Measurements from ENCODE around the gene SPATA3. TPM values are rescaled to one million over a fixed set of nuclear protein-coding genes. Genes with fewer than 3 reads are reported as not detected.
"Not testable (repeated sequence)": the region's sequence is repeated elsewhere in the genome, so short reads cannot be mapped to it uniquely, and the experiment has no call there.

The SPATA3 gene
- total RNA-seq, 1 donor from 2014 or later, result not detected

- no peak for DNase-seq
- no peak for TF ChIP-seq CTCF (IDR thresholded peaks at IDR 0.05)
- Histone ChIP-seq H3K36me3 (no peaks in the 10 kb centered on the region), H3K27me3 (ENCODE audit: low read depth) (peaks cover 22% of the 10 kb centered on the region), H3K9me3 (no peaks in the 10 kb centered on the region), H3K27ac (no peak overlapping the region), H3K4me1 (peaks cover 11% of the 10 kb centered on the region), H3K4me3 (no peak overlapping the region)
- ATAC-seq, result no peak
- intact Hi-C loops (cut with DNase I), result no loop called here
Measured at GRCh38 chr2:230961091-230961491, 34.8 kb upstream of the SPATA3 start.

GRCh38 chr2:230964136-230964730, 31.7 kb upstream of the SPATA3 start:
- no peak for TF ChIP-seq CTCF (IDR thresholded peaks at IDR 0.05)
- DNase-seq, result no peak
- Histone ChIP-seq H3K4me3 (no peak overlapping the region), H3K27ac (no peak overlapping the region), H3K36me3 (no peaks in the 10 kb centered on the region), H3K9me3 (no peaks in the 10 kb centered on the region), H3K4me1 (no peaks in the 10 kb centered on the region), H3K27me3 (ENCODE audit: low read depth) (peaks cover 3% of the 10 kb centered on the region)
- intact Hi-C loops (cut with DNase I), result no loop called here
- ATAC-seq, result no peak

DNA sequence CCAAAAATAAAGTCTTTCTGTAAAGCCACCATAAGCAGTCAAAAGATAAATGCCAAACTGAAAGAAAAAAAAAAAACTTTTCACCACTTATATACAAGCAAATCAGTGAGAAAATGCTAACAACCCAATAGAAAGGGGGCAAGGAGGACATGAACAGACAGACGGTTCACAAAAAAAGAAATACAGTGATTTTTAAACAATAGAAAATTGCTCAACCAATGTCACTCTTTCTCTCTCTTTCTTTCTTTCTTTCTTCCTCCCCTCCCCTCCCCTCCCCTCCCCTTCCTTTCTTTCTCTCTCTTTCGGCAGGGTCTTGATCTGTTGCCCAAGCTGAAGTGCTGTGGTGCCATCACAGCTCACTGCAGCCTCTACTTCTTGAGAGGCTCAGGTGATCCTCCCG, 28.8 kb upstream of the SPATA3 start:
- Histone ChIP-seq H3K9me3 (no peaks in the 10 kb centered on the region), H3K27ac (no peak overlapping the region), H3K36me3 (no peaks in the 10 kb centered on the region), H3K4me3 (no peak overlapping the region), H3K27me3 (ENCODE audit: low read depth) (no peaks in the 10 kb centered on the region), H3K4me1 (no peaks in the 10 kb centered on the region)
- no peak for TF ChIP-seq CTCF (IDR thresholded peaks at IDR 0.05)
- intact Hi-C loops (cut with DNase I), result no loop called here
- ATAC-seq (no peak), DNase-seq (no peak)

DNA sequence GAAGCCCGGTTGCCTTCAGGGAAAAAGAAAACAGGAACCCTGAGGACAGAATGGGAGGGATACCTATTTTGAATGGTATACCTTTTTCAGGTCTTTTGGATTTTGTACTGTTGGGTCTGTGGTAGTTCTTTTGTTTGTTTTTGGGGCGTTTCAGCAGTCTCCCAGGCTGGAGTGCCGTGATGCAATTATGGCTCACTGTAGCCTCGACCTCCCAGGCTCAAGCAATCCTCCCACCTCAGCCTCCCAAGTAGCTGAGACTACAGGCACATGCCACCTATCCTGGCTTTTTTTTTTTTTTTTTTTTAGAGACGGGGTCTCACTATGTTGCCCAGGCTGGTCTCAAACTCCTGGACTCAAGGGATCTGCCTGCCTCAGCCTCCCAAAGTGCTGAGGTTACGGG, 27.6 kb upstream of the SPATA3 start:
- intact Hi-C loops (cut with DNase I); H3K9me3 ChIP-seq; H3K27ac ChIP-seq; H3K4me3 ChIP-seq; H3K27me3 ChIP-seq (ENCODE audit: low read depth); H3K4me1 ChIP-seq; ATAC-seq; H3K36me3 ChIP-seq; DNase-seq: not testable (repeated sequence)

- ATAC-seq (no peak), DNase-seq (no peak)
- no peaks in the 10 kb centered on the region for H3K9me3 ChIP-seq
- H3K4me3 ChIP-seq, result peak overlapping the region; percentile 19
- TF ChIP-seq CTCF (IDR thresholded peaks at IDR 0.05), result no peak
- intact Hi-C loops (cut with DNase I), result no loop called here
- H3K4me1 ChIP-seq, result no peaks in the 10 kb centered on the region
- no peaks in the 10 kb centered on the region for H3K27me3 ChIP-seq (ENCODE audit: low read depth)
- H3K36me3 ChIP-seq, result no peaks in the 10 kb centered on the region
- no peak overlapping the region for H3K27ac ChIP-seq
Measured at GRCh38 chr2:230968921-230969658, 26.8 kb upstream of the SPATA3 start.

DNA sequence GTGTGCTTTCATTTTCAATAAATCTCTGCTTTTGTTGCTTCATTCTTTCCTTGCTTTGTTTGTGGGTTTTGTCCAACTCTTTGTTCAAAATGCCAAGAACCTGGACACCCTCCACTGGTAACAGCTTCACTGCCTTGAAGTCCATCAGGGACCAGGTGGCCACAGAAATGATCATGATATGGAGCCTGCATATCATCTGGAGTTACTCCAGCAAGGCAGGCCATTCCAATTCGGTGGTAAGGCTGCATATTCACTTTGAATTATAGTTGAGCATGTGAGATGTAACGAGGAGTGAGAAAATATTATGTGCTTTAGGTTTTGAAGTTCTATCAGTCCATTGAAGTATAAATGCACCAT, 26.3 kb upstream of the SPATA3 start:
- Histone ChIP-seq H3K36me3 (no peaks in the 10 kb centered on the region), H3K4me1 (no peaks in the 10 kb centered on the region), H3K4me3 (peak overlapping the region; percentile 19), H3K9me3 (no peaks in the 10 kb centered on the region), H3K27me3 (ENCODE audit: low read depth) (no peaks in the 10 kb centered on the region), H3K27ac (no peak overlapping the region)
- intact Hi-C loops (cut with DNase I), result no loop called here
- no peak for DNase-seq
- no peak for ATAC-seq
- TF ChIP-seq CTCF (IDR thresholded peaks at IDR 0.05), result no peak

All from lower lobe of right lung (tissue), 2 donors.